ENCODE data around the gene ANXA3.

Gene ANXA3

DNA sequence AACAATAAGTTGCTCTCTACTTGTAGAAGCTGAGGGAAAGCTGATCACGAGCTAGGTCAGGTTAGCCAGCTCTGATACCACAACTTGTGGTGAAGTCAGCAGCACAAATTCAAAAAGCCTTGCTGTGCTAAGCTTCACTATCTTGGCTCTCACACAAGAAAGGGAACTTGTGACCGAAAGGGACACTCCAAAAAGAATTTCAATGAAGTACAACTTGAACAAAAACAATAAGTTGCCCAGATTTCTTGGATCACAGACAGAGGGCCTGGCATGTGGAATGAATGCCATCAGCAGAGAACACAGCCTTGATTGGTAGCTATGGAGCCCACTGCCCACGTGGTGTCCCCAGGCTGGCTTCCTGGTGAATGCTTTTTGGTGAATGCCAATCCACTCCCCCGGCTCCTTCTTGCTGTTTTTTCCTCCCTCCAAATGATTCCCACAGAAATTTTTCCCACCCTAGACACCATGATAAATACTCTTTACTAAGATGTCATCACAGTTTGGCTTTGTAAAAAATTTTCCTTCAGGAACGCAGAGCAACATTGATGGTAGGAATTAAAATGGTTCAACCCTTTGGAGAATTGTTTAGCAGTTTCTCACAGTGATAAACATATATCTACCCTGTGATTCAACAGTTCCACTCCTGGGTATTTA is 82.6 kb downstream of the ANXA3 start:
- TF ChIP-seq, protein P1, sequence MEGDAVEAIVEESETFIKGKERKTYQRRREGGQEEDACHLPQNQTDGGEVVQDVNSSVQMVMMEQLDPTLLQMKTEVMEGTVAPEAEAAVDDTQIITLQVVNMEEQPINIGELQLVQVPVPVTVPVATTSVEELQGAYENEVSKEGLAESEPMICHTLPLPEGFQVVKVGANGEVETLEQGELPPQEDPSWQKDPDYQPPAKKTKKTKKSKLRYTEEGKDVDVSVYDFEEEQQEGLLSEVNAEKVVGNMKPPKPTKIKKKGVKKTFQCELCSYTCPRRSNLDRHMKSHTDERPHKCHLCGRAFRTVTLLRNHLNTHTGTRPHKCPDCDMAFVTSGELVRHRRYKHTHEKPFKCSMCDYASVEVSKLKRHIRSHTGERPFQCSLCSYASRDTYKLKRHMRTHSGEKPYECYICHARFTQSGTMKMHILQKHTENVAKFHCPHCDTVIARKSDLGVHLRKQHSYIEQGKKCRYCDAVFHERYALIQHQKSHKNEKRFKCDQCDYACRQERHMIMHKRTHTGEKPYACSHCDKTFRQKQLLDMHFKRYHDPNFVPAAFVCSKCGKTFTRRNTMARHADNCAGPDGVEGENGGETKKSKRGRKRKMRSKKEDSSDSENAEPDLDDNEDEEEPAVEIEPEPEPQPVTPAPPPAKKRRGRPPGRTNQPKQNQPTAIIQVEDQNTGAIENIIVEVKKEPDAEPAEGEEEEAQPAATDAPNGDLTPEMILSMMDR (IDR thresholded peaks at IDR 0.05), result no peak

DNA sequence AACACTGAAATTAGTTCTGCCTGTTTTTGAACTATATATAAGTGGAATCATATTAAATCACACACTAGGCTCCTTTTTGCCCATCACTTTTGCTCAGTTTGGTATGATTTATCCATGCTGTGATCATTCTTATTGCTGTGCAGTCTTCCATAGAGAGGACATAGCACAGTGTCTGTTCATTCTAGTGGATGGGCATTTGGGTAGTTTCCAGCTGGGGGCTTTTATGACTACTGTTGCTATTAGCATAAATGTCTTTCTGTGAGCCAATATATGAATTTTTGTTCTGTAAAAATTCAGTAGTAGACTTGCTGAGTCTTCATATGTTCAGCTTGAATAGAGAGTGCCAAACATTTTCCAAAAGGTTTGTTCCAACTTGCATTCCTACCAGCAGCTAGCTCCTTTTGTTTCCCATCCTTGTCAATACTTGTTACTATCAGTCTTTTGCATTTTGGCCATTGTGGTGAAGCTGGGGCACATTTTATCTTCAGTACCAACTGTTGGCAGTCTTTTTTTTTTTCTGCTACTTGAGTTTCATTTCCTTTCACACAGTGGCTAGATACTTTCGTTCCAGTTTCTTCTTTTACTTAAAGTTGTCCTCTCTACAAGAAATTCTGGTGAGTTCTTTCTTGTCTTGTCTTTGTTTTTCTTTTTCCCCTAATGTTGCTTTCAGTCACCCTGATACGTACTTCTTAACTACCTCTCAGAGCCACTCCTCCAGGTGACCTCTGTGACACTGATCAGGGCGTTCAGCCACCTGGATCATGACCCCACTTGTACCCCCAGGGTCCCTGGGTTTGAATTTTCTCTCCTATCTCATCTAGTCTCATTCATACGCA is 87.0 kb downstream of the ANXA3 start:
- TF ChIP-seq, protein P1 (IDR thresholded peaks at IDR 0.05), result no peak

DNA sequence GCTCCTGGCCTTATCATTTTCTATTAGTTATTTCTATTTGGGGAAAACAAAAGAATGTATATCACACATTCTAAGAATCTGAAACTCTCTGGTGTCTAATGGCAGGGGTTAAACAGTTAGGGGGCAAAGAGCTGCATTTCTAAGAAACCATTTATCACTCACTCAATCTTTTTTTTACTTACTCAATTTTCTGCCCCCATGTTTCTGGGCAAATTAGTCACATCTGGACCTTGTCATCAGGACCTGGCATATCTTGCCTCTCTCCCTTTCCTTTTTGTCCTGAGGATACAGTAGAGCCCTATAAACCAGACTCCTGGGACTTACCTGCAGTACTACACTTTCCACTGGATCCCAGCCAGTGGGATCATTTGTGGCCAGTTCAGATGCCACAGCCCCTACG is 89.1 kb downstream of the ANXA3 start:
- TF ChIP-seq, protein P1 (IDR thresholded peaks at IDR 0.05), result no peak

DNA sequence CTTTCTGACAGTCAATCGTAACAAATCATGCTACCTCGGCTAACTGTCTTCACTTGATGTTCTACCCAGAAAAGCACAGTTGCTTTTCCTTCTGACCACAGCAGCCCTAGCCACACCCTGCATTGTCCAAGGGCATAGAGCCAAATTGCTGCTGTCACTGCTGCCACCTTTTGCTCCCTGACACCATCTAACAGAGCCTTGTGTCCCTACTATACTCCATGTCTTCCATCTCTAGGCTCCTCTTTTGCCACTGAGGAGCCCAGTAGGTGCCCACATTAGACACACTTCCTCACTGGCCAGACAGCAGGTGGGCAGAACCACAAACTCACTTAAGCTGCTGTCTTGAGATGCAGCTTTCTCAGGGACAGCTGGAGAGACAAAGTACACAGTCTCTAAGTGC is 91.4 kb downstream of the ANXA3 start:
- TF ChIP-seq, protein P1 (IDR thresholded peaks at IDR 0.05), result no peak

DNA sequence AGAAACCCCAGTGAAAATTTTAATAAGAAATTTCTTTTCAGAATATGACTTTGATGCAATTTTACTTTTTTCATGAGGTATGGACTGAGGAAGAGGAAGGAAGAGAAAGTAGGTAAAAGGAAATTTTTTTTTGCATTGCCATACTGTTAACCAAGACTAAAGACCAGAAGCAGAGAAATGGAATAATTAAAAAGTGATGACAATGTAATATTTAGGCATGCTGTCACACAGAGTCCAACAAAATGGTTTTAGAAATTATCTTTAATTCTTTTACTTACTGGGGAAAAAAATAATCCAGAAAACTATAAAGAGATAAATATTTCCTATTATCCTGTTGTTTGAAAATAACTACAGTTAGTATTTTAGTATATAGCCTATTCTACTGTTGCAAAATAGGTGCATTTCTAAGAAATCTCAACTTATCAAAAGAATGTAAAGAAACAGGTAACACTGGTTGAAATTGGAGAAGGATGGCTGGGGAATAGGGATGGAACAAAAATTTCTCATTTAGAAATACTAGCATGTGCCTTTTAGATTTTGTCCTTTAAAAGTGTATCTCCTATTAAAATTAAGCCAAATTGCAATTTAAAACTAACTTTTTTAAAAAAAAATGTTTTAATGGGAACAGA is 92.6 kb downstream of the ANXA3 start:
- TF ChIP-seq, protein P1 (IDR thresholded peaks at IDR 0.05), result no peak

DNA sequence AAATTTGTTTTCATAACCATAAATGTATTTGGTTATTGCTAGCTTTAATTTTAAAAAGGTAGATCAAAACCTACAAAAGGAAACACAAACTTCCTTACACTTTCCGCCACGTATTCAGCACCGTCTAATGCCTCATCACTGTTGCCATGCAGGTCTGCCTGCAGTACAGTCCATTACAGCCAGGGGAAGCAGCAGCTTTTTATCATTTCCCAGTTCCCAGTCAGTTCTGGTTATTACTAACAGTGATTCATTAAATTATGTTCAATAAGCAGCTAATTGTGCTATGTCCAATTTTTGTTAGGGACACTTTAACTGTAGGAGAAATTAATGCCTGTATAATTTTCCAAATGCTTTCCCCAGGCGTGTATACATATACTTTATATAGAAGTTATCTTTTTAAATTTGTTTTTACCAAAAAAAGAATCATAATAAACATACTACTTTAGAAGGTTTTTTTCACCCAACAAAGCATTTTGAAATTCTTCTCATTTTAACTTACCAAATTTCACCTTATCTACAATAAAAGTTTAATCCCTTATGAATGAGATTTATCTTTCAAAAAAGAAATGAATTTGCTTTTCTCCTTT is 93.3 kb downstream of the ANXA3 start:
- TF ChIP-seq, protein P1 (IDR thresholded peaks at IDR 0.05), result peak; percentile 79
